GM19438 (cell line): Measurements from ENCODE around the gene RAPSN.

Source experiments
- ATAC-seq: cut with Tn5 transposase; IDR thresholded peaks from one replicate; pipeline ENCODE4 v1.9.1; 2021; ENCODE audit warnings: low read depth; ENCODE audit not compliant: unreplicated experiment

Gene RAPSN

GRCh38 chr11:47393163-47394049 lies 55.5 kb downstream of the RAPSN start:
- no peak for ATAC-seq

- ATAC-seq, result no peak
Observed at GRCh38 chr11:47392546-47393162, 56.3 kb downstream of the RAPSN start.

GRCh38 chr11:47391711-47392432 lies 57.1 kb downstream of the RAPSN start:
- ATAC-seq, result no peak

- no peak for ATAC-seq
Observed at GRCh38 chr11:47391077-47391583, 57.8 kb downstream of the RAPSN start.

GRCh38 chr11:47390422-47390760 lies 58.5 kb downstream of the RAPSN start:
- no peak for ATAC-seq

- no peak for ATAC-seq
Observed at GRCh38 chr11:47389577-47390421, 59.1 kb downstream of the RAPSN start.

GRCh38 chr11:47388697-47389576 lies 60.0 kb downstream of the RAPSN start:
- no peak for ATAC-seq

- ATAC-seq, result no peak
Observed at GRCh38 chr11:47387944-47388696, 60.8 kb downstream of the RAPSN start.
